ENCODE measurements around the gene TRPM3.

TRPM3 gene

DNA sequence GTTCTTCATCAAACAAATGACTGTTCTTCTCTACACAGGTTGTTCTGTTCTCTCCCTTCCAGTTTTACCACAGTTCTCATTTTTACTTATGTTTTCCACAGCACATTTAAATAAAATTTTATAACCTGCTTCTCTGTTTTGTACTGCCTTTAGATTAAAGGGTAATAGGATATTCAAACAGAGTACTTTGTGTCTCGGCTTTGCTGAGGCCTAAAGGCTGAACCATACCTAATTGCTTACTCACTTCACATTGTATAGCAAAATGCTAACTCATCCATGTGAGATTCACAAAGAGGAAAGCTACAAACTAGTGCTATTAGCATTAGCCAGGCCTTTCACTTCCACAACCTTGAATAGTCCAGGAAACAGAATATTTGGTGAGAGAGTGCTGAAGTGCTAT, 200.3 kb downstream of the TRPM3 start:
- ATAC-seq, result no peak
- TF ChIP-seq OSR1 (CRISPR knock-in tag; IDR thresholded peaks at IDR 0.05), result no peak
- no peak for TF ChIP-seq PPARA (CRISPR knock-in tag; IDR thresholded peaks at IDR 0.05; ENCODE audit: borderline replicate concordance)
- TF ChIP-seq ZC3H10 (CRISPR knock-in tag; IDR thresholded peaks at IDR 0.05), result no peak
- TF ChIP-seq ISL1 (CRISPR knock-in tag; IDR thresholded peaks at IDR 0.05), result no peak
- TF ChIP-seq SNAI2 (CRISPR knock-in tag; IDR thresholded peaks at IDR 0.05), result no peak
- TF ChIP-seq, protein P1, sequence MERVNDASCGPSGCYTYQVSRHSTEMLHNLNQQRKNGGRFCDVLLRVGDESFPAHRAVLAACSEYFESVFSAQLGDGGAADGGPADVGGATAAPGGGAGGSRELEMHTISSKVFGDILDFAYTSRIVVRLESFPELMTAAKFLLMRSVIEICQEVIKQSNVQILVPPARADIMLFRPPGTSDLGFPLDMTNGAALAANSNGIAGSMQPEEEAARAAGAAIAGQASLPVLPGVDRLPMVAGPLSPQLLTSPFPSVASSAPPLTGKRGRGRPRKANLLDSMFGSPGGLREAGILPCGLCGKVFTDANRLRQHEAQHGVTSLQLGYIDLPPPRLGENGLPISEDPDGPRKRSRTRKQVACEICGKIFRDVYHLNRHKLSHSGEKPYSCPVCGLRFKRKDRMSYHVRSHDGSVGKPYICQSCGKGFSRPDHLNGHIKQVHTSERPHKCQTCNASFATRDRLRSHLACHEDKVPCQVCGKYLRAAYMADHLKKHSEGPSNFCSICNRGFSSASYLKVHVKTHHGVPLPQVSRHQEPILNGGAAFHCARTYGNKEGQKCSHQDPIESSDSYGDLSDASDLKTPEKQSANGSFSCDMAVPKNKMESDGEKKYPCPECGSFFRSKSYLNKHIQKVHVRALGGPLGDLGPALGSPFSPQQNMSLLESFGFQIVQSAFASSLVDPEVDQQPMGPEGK (CRISPR knock-in tag; IDR thresholded peaks at IDR 0.05; ENCODE audit: borderline replicate concordance), result no peak
- no peak for TF ChIP-seq CSDC2 (CRISPR knock-in tag; IDR thresholded peaks at IDR 0.05)
- no peak for TF ChIP-seq RARB (CRISPR knock-in tag; IDR thresholded peaks at IDR 0.05)
- no peak for TF ChIP-seq ZNF8 (CRISPR knock-in tag; IDR thresholded peaks at IDR 0.05)
- no peak for TF ChIP-seq ZFP3 (CRISPR knock-in tag; IDR thresholded peaks at IDR 0.05)
- TF ChIP-seq TCF4 (CRISPR knock-in tag; IDR thresholded peaks at IDR 0.05; ENCODE audit: borderline replicate concordance), result no peak
- TF ChIP-seq CSRNP3 (CRISPR knock-in tag; IDR thresholded peaks at IDR 0.05), result no peak
- no peak for TF ChIP-seq POU6F1 (CRISPR knock-in tag; IDR thresholded peaks at IDR 0.05; ENCODE audit: borderline replicate concordance, low read depth)
- no peak for TF ChIP-seq ZNF565 (CRISPR knock-in tag; conservative IDR thresholded peaks at IDR 0.05; ENCODE audit: low read depth)
- no peak for TF ChIP-seq ZFP30 (CRISPR knock-in tag; IDR thresholded peaks at IDR 0.05)

DNA sequence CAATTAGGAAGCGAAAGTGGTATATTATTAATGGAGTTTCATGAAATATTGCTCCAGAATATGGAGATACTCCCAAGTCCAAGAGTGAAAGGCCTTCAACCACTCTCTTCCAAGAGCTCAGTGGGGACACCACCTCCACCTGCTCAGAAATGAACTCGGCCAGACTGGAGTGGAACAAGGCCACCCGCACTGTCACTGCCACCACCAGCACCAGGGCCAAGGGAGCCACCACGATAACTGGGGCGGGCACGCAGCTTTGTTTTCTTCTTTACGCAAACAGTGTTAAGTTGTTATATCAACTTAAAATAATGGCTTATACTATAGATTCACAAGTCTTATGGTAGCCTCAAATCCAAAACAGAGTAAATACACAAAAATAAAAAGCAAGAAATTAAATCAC, 204.1 kb downstream of the TRPM3 start:
- no peak for ATAC-seq
- TF ChIP-seq, protein P2, sequence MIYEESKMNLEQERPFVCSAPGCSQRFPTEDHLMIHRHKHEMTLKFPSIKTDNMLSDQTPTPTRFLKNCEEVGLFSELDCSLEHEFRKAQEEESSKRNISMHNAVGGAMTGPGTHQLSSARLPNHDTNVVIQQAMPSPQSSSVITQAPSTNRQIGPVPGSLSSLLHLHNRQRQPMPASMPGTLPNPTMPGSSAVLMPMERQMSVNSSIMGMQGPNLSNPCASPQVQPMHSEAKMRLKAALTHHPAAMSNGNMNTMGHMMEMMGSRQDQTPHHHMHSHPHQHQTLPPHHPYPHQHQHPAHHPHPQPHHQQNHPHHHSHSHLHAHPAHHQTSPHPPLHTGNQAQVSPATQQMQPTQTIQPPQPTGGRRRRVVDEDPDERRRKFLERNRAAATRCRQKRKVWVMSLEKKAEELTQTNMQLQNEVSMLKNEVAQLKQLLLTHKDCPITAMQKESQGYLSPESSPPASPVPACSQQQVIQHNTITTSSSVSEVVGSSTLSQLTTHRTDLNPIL (CRISPR knock-in tag; IDR thresholded peaks at IDR 0.05; ENCODE audit: low read depth), result no peak
- TF ChIP-seq ARNTL (CRISPR knock-in tag; IDR thresholded peaks at IDR 0.05; ENCODE audit: borderline replicate concordance, low read depth), result no peak
- no peak for TF ChIP-seq ZFP30 (CRISPR knock-in tag; IDR thresholded peaks at IDR 0.05)
- TF ChIP-seq ZC3H10 (CRISPR knock-in tag; IDR thresholded peaks at IDR 0.05), result no peak
- TF ChIP-seq ZNF8 (CRISPR knock-in tag; IDR thresholded peaks at IDR 0.05), result no peak
- no peak for TF ChIP-seq ISL1 (CRISPR knock-in tag; IDR thresholded peaks at IDR 0.05)
- no peak for TF ChIP-seq POU6F1 (CRISPR knock-in tag; IDR thresholded peaks at IDR 0.05; ENCODE audit: borderline replicate concordance, low read depth)
- no peak for TF ChIP-seq CSDC2 (CRISPR knock-in tag; IDR thresholded peaks at IDR 0.05)
- TF ChIP-seq TOX (CRISPR knock-in tag; IDR thresholded peaks at IDR 0.05; ENCODE audit: borderline replicate concordance), result no peak
- TF ChIP-seq ZNF565 (CRISPR knock-in tag; conservative IDR thresholded peaks at IDR 0.05; ENCODE audit: low read depth), result no peak
- no peak for TF ChIP-seq GLIS3 (CRISPR knock-in tag; IDR thresholded peaks at IDR 0.05)
- TF ChIP-seq ESRRG (CRISPR knock-in tag; IDR thresholded peaks at IDR 0.05), result no peak
- no peak for TF ChIP-seq BACH2 (CRISPR knock-in tag; IDR thresholded peaks at IDR 0.05; ENCODE audit: borderline replicate concordance)
- TF ChIP-seq SNAI2 (CRISPR knock-in tag; IDR thresholded peaks at IDR 0.05), result no peak
- TF ChIP-seq ZFP3 (CRISPR knock-in tag; IDR thresholded peaks at IDR 0.05), result no peak
- TF ChIP-seq TSHZ2 (CRISPR knock-in tag; IDR thresholded peaks at IDR 0.05), result no peak
- TF ChIP-seq RARB (CRISPR knock-in tag; IDR thresholded peaks at IDR 0.05), result no peak

Measured in SK-N-SH treated with all-trans-retinoic acid at 6 μM for 48 hours (cell line).